ENCODE data around the gene FRY. TPM values are rescaled to one million over a fixed set of nuclear protein-coding genes. Genes with fewer than 3 reads are reported as not detected.

Gene FRY
- total RNA-seq, 1 experiment from 2014 or later, result 5.3 TPM

DNA sequence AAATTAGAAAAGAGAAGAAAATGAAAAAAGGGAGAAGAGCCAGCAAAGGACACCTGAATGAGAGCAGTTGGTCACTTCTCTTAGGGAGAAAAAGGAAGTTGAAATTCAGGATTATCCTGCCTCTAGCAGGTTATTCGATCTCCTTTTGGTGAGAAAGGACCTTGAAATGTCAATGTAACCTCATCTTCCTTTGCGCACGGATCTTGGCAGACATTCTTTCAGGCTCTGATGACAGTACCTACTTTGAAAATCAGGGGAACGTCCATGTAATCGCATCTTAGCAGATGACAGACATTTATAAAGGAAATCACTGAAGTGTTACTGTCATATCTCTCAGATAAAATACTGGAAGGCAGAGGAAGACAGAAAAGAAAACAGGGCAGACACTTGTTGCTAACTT, 36.7 kb downstream of the FRY start:
- TF ChIP-seq NFE2L1 (CRISPR knock-in tag; IDR thresholded peaks at IDR 0.05) (no peak), EMX1 (CRISPR knock-in tag; IDR thresholded peaks at IDR 0.05) (no peak), PRRX2 (CRISPR knock-in tag; IDR thresholded peaks at IDR 0.05) (no peak), NFYB (CRISPR knock-in tag; conservative IDR thresholded peaks at IDR 0.05; ENCODE audit: low read depth) (no peak), ZNF263 (CRISPR knock-in tag; IDR thresholded peaks at IDR 0.05; ENCODE audit: low read depth) (no peak), ETV6 (CRISPR knock-in tag; IDR thresholded peaks at IDR 0.05) (no peak), MYBL2 (CRISPR knock-in tag; IDR thresholded peaks at IDR 0.05) (no peak), ZNF317 (CRISPR knock-in tag; IDR thresholded peaks at IDR 0.05; ENCODE audit: borderline replicate concordance, low read depth) (no peak), ZBTB21 (CRISPR knock-in tag; IDR thresholded peaks at IDR 0.05; ENCODE audit: borderline replicate concordance) (no peak), FOXK1 (CRISPR knock-in tag; IDR thresholded peaks at IDR 0.05) (no peak), GRHL2 (CRISPR knock-in tag; IDR thresholded peaks at IDR 0.05; ENCODE audit: insufficient replicate concordance, severe bottlenecking) (no peak), TEAD1 (CRISPR knock-in tag; IDR thresholded peaks at IDR 0.05) (no peak), ZNF232 (CRISPR knock-in tag; IDR thresholded peaks at IDR 0.05) (no peak)
- TF ChIP-seq, protein P1, sequence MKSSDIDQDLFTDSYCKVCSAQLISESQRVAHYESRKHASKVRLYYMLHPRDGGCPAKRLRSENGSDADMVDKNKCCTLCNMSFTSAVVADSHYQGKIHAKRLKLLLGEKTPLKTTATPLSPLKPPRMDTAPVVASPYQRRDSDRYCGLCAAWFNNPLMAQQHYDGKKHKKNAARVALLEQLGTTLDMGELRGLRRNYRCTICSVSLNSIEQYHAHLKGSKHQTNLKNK (CRISPR knock-in tag; IDR thresholded peaks at IDR 0.05), result no peak
- TF ChIP-seq, protein P2, sequence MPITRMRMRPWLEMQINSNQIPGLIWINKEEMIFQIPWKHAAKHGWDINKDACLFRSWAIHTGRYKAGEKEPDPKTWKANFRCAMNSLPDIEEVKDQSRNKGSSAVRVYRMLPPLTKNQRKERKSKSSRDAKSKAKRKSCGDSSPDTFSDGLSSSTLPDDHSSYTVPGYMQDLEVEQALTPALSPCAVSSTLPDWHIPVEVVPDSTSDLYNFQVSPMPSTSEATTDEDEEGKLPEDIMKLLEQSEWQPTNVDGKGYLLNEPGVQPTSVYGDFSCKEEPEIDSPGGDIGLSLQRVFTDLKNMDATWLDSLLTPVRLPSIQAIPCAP (CRISPR knock-in tag; IDR thresholded peaks at IDR 0.05), result no peak
- TF ChIP-seq, protein P3, sequence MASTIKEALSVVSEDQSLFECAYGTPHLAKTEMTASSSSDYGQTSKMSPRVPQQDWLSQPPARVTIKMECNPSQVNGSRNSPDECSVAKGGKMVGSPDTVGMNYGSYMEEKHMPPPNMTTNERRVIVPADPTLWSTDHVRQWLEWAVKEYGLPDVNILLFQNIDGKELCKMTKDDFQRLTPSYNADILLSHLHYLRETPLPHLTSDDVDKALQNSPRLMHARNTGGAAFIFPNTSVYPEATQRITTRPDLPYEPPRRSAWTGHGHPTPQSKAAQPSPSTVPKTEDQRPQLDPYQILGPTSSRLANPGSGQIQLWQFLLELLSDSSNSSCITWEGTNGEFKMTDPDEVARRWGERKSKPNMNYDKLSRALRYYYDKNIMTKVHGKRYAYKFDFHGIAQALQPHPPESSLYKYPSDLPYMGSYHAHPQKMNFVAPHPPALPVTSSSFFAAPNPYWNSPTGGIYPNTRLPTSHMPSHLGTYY (CRISPR knock-in tag; IDR thresholded peaks at IDR 0.05), result no peak
- TF ChIP-seq, protein P4, sequence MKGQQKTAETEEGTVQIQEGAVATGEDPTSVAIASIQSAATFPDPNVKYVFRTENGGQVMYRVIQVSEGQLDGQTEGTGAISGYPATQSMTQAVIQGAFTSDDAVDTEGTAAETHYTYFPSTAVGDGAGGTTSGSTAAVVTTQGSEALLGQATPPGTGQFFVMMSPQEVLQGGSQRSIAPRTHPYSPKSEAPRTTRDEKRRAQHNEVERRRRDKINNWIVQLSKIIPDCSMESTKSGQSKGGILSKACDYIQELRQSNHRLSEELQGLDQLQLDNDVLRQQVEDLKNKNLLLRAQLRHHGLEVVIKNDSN (CRISPR knock-in tag; IDR thresholded peaks at IDR 0.05), result no peak
- ChIA-PET POLR2A (no interaction called here), CTCF (no interaction called here)
- H3K36me3 Mint-ChIP-seq, result peaks cover 7% of the 10 kb centered on the region
- DNase-seq (ENCODE audit: low spot score), result no peak
- H3K4me1 Mint-ChIP-seq, result peaks cover 11% of the 10 kb centered on the region
- H3K9me3 Mint-ChIP-seq, result peaks cover 18% of the 10 kb centered on the region
- no peak for ATAC-seq
- H3K27me3 Mint-ChIP-seq (ENCODE audit: low read depth), result no peaks in the 10 kb centered on the region
- no peak overlapping the region for H3K4me3 Mint-ChIP-seq
- no peak overlapping the region; the same call in 1 of the 2 replicates for H3K27ac Mint-ChIP-seq

DNA sequence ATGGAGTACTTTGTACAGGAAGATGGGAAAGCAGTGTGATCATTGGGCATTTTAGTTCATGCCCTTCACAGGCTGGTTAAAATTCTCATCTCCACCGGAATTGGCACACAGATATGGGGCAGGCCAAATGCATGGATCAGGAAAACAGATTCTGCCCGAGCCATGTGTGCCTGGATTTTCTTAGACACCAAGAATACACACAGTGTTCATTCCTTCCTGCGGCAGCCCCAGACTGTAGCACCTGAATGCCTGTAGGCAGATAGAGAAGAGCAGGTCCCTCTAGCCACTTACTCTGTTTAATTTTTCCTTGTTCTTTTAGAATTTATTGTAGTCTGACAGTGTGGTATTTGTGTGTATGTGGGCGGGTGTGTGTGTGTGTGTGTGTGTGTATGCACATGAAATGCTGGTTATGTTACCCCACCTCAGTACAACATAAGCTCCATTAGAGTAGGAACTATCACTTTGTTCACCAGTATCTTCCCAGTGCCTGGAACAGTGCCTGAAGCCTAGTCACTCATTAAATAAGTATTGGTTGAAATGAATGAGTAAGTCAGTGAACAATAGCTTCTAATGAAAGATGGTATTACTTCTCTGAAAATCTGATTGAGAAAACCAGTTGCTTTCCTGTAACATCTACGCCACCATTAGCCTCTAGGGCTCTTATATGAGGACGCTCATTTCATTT, 41.7 kb downstream of the FRY start:
- Mint-ChIP-seq H3K4me1 (peaks cover 30% of the 10 kb centered on the region), H3K36me3 (peaks cover 7% of the 10 kb centered on the region), H3K27ac (no peak overlapping the region), H3K9me3 (peaks cover 18% of the 10 kb centered on the region), H3K4me3 (no peak overlapping the region), H3K27me3 (ENCODE audit: low read depth) (no peaks in the 10 kb centered on the region)
- POLR2A ChIA-PET, result no interaction called here
- DNase-seq (ENCODE audit: low spot score) (no peak), ATAC-seq (no peak)
- CTCF ChIA-PET, result interaction anchor here (0.5 kb wide), 1 partner anchor 17 kb away, joined by 3 read pairs; no protein-coding TSS in a partner anchor
- TF ChIP-seq, protein P5, sequence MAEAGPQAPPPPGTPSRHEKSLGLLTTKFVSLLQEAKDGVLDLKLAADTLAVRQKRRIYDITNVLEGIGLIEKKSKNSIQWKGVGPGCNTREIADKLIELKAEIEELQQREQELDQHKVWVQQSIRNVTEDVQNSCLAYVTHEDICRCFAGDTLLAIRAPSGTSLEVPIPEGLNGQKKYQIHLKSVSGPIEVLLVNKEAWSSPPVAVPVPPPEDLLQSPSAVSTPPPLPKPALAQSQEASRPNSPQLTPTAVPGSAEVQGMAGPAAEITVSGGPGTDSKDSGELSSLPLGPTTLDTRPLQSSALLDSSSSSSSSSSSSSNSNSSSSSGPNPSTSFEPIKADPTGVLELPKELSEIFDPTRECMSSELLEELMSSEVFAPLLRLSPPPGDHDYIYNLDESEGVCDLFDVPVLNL (CRISPR knock-in tag; IDR thresholded peaks at IDR 0.05; ENCODE audit: borderline replicate concordance, low read depth), result no peak
- TF ChIP-seq, protein P6, sequence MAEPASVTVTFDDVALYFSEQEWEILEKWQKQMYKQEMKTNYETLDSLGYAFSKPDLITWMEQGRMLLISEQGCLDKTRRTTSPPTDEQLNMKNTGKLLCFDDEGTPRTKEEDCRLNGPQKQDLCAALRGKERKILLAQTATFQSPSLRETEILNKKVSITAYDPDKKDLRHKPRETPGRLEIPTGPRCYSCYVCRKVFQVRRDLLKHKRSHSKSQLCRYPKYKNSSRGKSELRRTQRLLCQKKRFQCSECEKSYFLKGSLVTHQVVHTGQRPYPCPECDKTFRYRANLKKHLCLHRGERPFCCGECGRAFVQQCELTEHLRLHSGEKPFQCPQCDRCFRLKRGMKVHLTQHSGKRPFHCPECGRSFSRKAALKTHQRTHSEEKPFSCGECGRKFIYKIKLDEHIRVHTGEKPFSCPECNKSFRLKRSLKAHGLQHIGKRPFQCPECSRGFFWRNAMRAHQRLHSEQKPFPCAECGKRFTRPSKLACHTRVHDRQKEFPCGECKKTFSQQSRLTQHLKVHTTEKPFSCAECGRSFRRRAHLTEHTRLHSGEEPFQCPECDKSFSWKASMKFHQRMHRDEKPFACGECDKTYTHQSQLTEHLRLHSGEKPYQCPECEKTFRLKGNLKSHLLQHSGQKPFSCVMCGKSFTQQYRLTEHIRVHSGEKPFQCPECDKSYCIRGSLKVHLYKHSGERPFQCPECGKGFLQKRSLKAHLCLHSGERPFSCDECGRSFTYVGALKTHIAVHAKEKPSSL (CRISPR knock-in tag; conservative IDR thresholded peaks at IDR 0.05), result no peak
- no peak for TF ChIP-seq CBFB (CRISPR knock-in tag; IDR thresholded peaks at IDR 0.05; ENCODE audit: low read depth)
- TF ChIP-seq ETV6 (CRISPR knock-in tag; IDR thresholded peaks at IDR 0.05), result no peak
- TF ChIP-seq, protein P7, sequence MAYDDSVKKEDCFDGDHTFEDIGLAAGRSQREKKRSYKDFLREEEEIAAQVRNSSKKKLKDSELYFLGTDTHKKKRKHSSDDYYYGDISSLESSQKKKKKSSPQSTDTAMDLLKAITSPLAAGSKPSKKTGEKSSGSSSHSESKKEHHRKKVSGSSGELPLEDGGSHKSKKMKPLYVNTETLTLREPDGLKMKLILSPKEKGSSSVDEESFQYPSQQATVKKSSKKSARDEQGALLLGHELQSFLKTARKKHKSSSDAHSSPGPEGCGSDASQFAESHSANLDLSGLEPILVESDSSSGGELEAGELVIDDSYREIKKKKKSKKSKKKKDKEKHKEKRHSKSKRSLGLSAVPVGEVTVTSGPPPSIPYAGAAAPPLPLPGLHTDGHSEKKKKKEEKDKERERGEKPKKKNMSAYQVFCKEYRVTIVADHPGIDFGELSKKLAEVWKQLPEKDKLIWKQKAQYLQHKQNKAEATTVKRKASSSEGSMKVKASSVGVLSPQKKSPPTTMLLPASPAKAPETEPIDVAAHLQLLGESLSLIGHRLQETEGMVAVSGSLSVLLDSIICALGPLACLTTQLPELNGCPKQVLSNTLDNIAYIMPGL (CRISPR knock-in tag; IDR thresholded peaks at IDR 0.05), result no peak
- TF ChIP-seq, protein P8, sequence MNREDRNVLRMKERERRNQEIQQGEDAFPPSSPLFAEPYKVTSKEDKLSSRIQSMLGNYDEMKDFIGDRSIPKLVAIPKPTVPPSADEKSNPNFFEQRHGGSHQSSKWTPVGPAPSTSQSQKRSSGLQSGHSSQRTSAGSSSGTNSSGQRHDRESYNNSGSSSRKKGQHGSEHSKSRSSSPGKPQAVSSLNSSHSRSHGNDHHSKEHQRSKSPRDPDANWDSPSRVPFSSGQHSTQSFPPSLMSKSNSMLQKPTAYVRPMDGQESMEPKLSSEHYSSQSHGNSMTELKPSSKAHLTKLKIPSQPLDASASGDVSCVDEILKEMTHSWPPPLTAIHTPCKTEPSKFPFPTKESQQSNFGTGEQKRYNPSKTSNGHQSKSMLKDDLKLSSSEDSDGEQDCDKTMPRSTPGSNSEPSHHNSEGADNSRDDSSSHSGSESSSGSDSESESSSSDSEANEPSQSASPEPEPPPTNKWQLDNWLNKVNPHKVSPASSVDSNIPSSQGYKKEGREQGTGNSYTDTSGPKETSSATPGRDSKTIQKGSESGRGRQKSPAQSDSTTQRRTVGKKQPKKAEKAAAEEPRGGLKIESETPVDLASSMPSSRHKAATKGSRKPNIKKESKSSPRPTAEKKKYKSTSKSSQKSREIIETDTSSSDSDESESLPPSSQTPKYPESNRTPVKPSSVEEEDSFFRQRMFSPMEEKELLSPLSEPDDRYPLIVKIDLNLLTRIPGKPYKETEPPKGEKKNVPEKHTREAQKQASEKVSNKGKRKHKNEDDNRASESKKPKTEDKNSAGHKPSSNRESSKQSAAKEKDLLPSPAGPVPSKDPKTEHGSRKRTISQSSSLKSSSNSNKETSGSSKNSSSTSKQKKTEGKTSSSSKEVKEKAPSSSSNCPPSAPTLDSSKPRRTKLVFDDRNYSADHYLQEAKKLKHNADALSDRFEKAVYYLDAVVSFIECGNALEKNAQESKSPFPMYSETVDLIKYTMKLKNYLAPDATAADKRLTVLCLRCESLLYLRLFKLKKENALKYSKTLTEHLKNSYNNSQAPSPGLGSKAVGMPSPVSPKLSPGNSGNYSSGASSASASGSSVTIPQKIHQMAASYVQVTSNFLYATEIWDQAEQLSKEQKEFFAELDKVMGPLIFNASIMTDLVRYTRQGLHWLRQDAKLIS (CRISPR knock-in tag; IDR thresholded peaks at IDR 0.05; ENCODE audit: borderline replicate concordance), result no peak

Measured in WTC11 (cell line).